HT-29 (cell line): ENCODE data around the gene LITAF. TPM values are rescaled to one million over a fixed set of nuclear protein-coding genes. Genes with fewer than 3 reads are reported as not detected.
"Not testable (repeated sequence)": the region's sequence is repeated elsewhere in the genome, so short reads cannot be mapped to it uniquely, and the experiment has no call there.

Experiments used
- DNase-seq: peaks from one replicate; pipeline ENCODE4 v3.0.0-alpha.2; 2015; ENCODE audit warnings: low spot score
- total RNA-seq: library from RNA; depleted of rRNA; stranded (reverse); fragments of >200 nt; shearing (Covaris generic); gene quantifications from 2 replicates; pipeline ENCODE4 v1.2.3, GENCODE V29; 2014

LITAF gene
- total RNA-seq, 1 experiment from 2014 or later, result 128 TPM

GRCh38 chr16:11576427-11577289 lies 10.1 kb downstream of the LITAF start:
- DNase-seq, result peak; percentile 23

DNA sequence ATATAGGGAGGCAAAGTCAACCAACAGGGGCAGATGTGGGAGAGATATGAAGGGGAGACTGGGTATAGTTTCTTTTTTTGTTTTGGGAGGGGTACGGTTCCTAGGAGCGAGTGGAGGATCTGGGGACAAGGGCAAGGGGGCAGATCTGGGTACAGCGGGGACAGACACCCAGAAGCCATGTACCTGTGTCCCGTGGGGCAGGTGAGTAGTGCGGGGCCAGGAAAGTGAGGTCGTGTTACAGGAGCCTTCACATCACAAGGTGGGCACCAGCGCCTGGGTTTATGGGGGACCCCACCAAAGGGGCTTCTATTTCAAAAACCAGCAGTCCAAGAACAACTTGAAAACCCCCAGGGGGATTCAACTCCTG lies 11.5 kb downstream of the LITAF start:
- no peak for DNase-seq

- DNase-seq, result no peak
Measured at GRCh38 chr16:11572301-11572995, 14.3 kb downstream of the LITAF start.

GRCh38 chr16:11571549-11571948 lies 15.2 kb downstream of the LITAF start:
- no peak for DNase-seq

DNA sequence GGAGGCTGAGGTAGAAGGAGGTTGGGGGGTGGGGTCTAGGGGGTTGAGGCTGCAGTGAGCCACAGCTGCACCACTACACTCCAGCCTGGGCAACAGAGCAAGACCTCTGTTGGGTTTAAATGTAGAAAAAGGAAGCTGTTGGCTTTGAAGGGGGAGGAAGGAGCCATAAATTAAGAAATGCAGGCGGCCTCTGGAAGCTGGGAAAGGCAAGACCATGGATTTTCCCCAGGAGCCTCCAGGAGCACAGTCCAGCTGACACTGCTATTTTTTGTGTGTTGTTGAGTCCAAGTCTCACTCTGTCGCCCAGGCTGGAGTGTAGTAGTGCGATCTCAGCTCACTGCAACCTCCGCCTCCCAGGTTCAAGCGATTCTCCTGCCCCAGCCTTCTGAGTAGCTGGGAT lies 15.9 kb downstream of the LITAF start:
- DNase-seq, result no peak

- DNase-seq, result no peak
Measured at GRCh38 chr16:11570258-11570657, 16.5 kb downstream of the LITAF start.

DNA sequence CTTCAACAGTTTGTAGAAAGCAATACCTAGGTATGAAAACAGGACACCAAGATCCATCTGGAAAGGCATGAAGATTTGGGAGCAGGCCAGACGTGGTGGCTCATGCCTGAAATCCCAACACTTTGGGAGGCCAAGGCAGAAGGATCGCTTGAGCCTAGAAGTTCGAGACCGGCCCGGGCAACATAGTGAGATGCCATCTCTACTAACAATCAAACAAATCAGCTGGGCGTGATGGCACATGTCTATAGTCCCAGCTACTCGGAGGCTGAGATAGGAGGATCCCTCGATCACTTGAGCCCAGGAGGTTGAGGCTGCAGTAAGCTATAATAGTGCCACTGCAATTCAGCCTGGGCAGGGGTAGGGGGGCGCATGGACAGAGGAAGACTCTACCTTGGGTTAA lies 20.3 kb downstream of the LITAF start:
- no peak for DNase-seq

- DNase-seq, result no peak
Measured at GRCh38 chr16:11565665-11566064, 21.1 kb downstream of the LITAF start.

DNA sequence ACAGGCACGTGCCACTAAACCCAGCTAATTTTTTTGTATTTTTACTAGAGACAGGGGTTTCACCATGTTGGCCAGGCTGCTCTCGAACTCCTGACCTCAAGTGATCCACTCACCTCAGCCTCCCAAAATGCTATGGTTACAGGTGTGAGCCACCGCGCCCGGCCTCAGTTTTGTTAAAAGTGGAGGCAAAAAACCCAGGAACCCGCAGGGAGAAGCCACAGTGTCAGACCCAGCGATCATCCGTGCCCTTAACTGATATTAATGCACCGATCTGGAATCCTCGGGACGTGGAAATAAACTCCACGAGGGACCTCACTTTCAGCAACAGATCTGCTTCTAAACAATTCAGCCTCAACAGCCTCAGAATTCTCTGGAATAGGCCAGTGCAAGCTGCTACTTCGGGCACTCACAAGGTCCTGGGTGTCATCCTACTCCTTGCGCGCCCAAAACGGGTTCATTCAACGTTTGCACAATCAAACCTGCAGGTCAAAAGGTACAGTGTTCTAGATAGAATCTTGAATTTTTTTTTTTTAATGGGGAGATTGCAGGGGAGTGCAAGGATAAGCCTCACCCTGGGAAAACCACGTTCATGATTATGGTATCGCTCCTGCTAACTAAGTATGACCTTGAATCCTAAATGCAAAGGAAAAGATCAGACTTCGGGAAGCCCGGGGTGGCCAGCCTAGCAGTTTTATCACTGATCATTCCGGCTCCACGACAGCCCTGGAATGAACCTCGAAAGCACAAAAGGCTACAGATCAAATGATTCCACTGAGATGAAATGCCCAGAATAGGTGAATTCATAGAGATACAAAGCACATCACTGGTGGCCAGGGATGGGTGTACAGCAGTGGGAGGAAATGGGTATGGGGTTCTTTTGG lies 22.4 kb downstream of the LITAF start:
- DNase-seq, result no peak

GRCh38 chr16:11563493-11564040 lies 23.2 kb downstream of the LITAF start:
- no peak for DNase-seq

- no peak for DNase-seq
Measured at GRCh38 chr16:11562941-11563340, 23.8 kb downstream of the LITAF start.

GRCh38 chr16:11562411-11562810 lies 24.3 kb downstream of the LITAF start:
- DNase-seq, result no peak

- no peak for DNase-seq
Measured at GRCh38 chr16:11561856-11562255, 24.9 kb downstream of the LITAF start.

- no peak for DNase-seq
Measured at GRCh38 chr16:11561454-11561805, 25.3 kb downstream of the LITAF start.

GRCh38 chr16:11560701-11561453 lies 25.8 kb downstream of the LITAF start:
- DNase-seq, result no peak

DNA sequence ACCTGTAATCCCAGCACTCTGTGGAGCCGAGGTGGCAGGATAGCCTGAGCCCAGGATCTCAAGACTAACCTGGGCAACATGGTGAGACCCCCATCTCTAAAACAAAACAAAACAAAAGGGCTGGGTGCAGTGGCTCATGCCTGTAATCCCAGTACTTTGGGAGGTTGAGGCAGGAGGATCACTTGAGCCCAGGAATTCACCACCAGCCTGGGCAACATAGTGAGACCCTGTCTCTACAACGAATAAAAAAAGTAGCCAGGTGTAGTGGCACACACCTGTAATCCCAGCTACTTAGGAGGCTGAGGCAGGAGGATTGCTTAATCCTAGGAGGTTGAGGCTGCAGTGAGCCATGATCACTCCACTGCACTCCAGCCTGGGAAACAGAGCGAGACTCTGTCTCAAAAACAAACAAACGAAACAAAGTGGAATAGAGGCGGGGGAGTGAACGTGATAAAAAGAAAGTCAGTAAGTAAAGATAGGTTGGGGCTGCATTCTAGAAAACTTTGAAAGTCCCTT lies 28.4 kb downstream of the LITAF start:
- DNase-seq, result not testable (repeated sequence)

GRCh38 chr16:11557801-11558200 lies 28.9 kb downstream of the LITAF start:
- DNase-seq, result no peak

- no peak for DNase-seq
Measured at GRCh38 chr16:11556945-11557720, 29.6 kb downstream of the LITAF start.

GRCh38 chr16:11556214-11556819 lies 30.4 kb downstream of the LITAF start:
- no peak for DNase-seq

GRCh38 chr16:11554053-11554452 lies 32.7 kb downstream of the LITAF start:
- no peak for DNase-seq
